ENCODE data around the gene SREBF1. TPM values are rescaled to one million over a fixed set of nuclear protein-coding genes. Genes with fewer than 3 reads are reported as not detected.

SREBF1 gene
- total and polyA plus RNA-seq, 2 of the 4 experiments (the other 2 are of a cell fraction) = 3.4 to 20.4 TPM

- intact Hi-C loops (cut with micrococcal nuclease) (loop anchor here (10.0 kb wide), 1 partner anchor 99 kb away; the partner anchor contains the start of gene RAI1), dilution Hi-C loops (cut with HindIII; ENCODE audit: low sequenced_read_pairs, unreplicated experiment) (no loop called here), in situ Hi-C loops (cut with MboI; ENCODE audit: low sequenced_read_pairs) (no loop called here)
- Histone ChIP-seq H2AK9ac (replicated peaks; ENCODE audit: low read depth, low read length, poor library complexity) (peak overlapping the region; percentile 62), H2BK5ac (ENCODE audit: low read depth, low read length, poor library complexity, severe bottlenecking) (no peak overlapping the region), H3K27me3 (ENCODE audit: control insufficient read depth, insufficient read depth, low read length) (no peaks in the 10 kb centered on the region), H3K4me1 (ENCODE audit: control insufficient read depth, insufficient read depth, low read length) (peaks cover 37% of the 10 kb centered on the region), H3K9me1 (ENCODE audit: insufficient read depth, low read length) (no peaks in the 10 kb centered on the region; the same call in none of the 2 replicates), H3K14ac (replicated peaks; ENCODE audit: low read depth, low read length) (no peak overlapping the region; the same call in 1 of the 2 replicates), H4K8ac (ENCODE audit: low read depth in 2 of 2, low read length in 2 of 2) (no peak overlapping the region), H3K9me3 (ENCODE audit: control insufficient read depth, insufficient read depth, low read length) (no peaks in the 10 kb centered on the region), H4K91ac (ENCODE audit: insufficient read depth, low read depth, low read length) (no peak overlapping the region), H3K4me3 (ENCODE audit: insufficient read depth, low read depth, low read length) (no peak overlapping the region), H2AK5ac (ENCODE audit: low read depth, low read length) (no peak overlapping the region), H2BK20ac (ENCODE audit: low read depth, low read length) (no peak overlapping the region), H2AFZ (replicated peaks; ENCODE audit: low read length, poor library complexity) (peak overlapping the region; percentile 43), H3K9ac (ENCODE audit: low read depth, low read length) (no peak overlapping the region), H3K56ac (ENCODE audit: extremely low read depth, insufficient read depth, low read length) (no peak overlapping the region), H3K27ac (ENCODE audit: insufficient read depth, low read length) (no peak overlapping the region), H3K4me2 (ENCODE audit: low read depth, low read length) (peak overlapping the region; percentile 75; the same call in 1 of the 2 replicates), H3K18ac (ENCODE audit: low read depth, low read length) (no peak overlapping the region), H3K36me3 (ENCODE audit: control insufficient read depth, insufficient read depth, low read length) (no peaks in the 10 kb centered on the region), H2BK120ac (ENCODE audit: low read depth, low read length) (no peak overlapping the region), H2BK15ac (ENCODE audit: low read depth, low read length) (no peak overlapping the region), H3K79me1 (ENCODE audit: low read depth in 1 of 2, low read length in 2 of 2) (peaks cover 12 to 85% of the 10 kb centered on the region in 2 experiments; a peak in 2 of 4 replicates), H4K5ac (ENCODE audit: low read depth, low read length) (no peak overlapping the region), H4K20me1 (ENCODE audit: insufficient read depth, low read length) (peaks cover 95% of the 10 kb centered on the region), H3K4ac (ENCODE audit: low read depth, low read length) (no peak overlapping the region), H3K23ac (ENCODE audit: low read depth, low read length) (peak overlapping the region; percentile 28)
- DNase-seq (no peak), ATAC-seq (ENCODE audit: low read depth) (no peak)
- TF ChIP-seq, protein P1, sequence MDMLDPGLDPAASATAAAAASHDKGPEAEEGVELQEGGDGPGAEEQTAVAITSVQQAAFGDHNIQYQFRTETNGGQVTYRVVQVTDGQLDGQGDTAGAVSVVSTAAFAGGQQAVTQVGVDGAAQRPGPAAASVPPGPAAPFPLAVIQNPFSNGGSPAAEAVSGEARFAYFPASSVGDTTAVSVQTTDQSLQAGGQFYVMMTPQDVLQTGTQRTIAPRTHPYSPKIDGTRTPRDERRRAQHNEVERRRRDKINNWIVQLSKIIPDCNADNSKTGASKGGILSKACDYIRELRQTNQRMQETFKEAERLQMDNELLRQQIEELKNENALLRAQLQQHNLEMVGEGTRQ (IDR thresholded peaks at IDR 0.05; ENCODE audit: low read depth, low read length) = no peak
- no peak for TF ChIP-seq RAD21 (IDR thresholded peaks at IDR 0.05; ENCODE audit: low read length)
- no peak for TF ChIP-seq RFX5 (IDR thresholded peaks at IDR 0.05; ENCODE audit: low read depth, low read length)
- no peak for TF ChIP-seq CEBPB (IDR thresholded peaks at IDR 0.05; ENCODE audit: low read depth, low read length)
- no peak for TF ChIP-seq CHD1 (IDR thresholded peaks at IDR 0.05; ENCODE audit: low read depth, low read length)
- TF ChIP-seq CTCF (conservative IDR thresholded peaks at IDR 0.05; ENCODE audit: low read depth, low read length) = no peak
- no peak for TF ChIP-seq BHLHE40 (IDR thresholded peaks at IDR 0.05; ENCODE audit: low read depth, low read length)
- TF ChIP-seq POLR2A (IDR thresholded peaks at IDR 0.05; ENCODE audit: low read depth, low read length) = no peak
- TF ChIP-seq RCOR1 (IDR thresholded peaks at IDR 0.05; ENCODE audit: insufficient replicate concordance, low read length) = no peak
- TF ChIP-seq MXI1 (IDR thresholded peaks at IDR 0.05; ENCODE audit: borderline replicate concordance, low read depth, low read length) = no peak
- no peak for TF ChIP-seq MAFK (IDR thresholded peaks at IDR 0.05; ENCODE audit: low read depth, low read length)
- TF ChIP-seq NFE2L2 (IDR thresholded peaks at IDR 0.05; ENCODE audit: low read depth, low read length) = no peak
- no TSS peak for BruUV-seq (replicated peaks)
- ChIA-PET CTCF (no interaction called here), POLR2A (ENCODE audit: unreplicated experiment) (no interaction called here)
- WGBS, 2 experiments (ENCODE audit: extremely low coverage in 2 of 2, insufficient read length in 1 of 2) = 49% methylated on average over 27 of the region's 37 CpGs; no CpG with 5 or more reads in 1 of the 2 experiments
These were observed 52.7 kb downstream of the SREBF1 start for GRCh38 chr17:17783825-17784656.

Data from IMR-90 (cell line).